Stimulated activated CD4-positive, alpha-beta T cell treated with anti-CD3 and anti-CD28 coated beads, Interleukin-15, amount 100 ng/mL, for 1 hour (primary cell): ENCODE results near the gene GUCA1A.
A peak's percentile ranks its signal among the peaks of the same experiment; 100 is the strongest.
"Not testable (repeated sequence)": the region's sequence is repeated elsewhere in the genome, so short reads cannot be mapped to it uniquely, and the experiment has no call there.

Experiments
- DNase-seq, 2 donors: peaks; one replicate each; pipeline ENCODE4 v3.0.0-alpha.2; 2020; ENCODE audit warnings: low read depth in 1 of 2, low spot score in 1 of 2

The GUCA1A gene

DNA sequence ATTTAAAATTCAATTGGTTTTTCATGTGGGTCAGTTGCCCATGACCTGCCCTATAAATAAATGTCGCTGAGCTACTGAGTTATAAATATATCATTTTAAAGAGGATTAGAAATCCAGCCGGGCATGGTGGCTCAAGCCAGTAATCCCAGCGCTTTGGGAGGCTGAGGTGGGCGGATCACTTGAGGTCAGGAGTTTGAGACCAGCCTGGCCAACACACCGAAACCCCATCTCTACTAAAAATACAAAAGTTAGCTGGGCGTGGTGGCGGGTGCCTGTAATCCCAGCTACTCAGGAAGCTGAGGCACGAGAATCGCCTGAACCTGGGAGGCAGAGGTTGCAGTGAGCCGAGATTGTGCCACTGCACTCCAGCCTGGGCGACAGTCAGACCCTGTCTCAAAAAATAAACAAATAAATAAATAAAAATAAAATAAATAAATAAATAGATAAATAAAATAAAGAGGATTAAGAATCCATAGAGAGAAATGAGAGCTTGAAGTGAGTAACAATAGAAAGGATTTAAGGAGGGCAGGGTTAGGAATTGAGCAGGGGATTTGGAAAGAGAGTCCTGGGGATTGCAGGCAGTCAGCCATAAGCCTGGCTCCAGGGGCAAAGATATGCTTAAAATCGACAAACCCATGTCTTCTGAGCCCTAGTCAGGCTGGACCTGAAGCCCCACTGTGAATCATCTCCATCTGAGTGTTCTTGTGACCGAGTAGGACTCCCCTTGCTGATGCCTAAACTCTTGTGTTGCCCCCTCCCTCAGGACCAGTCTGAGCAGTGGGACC, 29.2 kb downstream of the GUCA1A start:
- DNase-seq: not testable (repeated sequence)

DNA sequence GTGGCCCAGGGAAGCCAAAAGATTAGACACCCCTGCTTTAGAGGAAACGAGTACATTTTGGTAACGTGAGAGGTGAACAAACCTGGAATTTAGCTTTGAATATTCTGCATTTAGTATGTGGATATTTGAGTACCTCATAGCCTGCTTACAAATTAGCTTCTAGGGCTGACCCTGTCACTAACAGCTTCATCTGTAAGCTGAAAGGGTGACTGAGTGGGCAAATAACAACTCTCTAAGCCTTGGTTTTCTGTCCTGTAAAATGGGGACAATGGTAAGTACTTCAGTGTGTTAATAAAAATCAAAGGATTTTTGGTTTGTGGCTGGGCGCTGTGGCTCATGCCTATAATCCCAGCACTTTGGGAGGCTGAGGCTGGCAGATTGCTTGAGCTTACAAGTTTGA, 30.0 kb downstream of the GUCA1A start:
- DNase-seq: no peak

DNA sequence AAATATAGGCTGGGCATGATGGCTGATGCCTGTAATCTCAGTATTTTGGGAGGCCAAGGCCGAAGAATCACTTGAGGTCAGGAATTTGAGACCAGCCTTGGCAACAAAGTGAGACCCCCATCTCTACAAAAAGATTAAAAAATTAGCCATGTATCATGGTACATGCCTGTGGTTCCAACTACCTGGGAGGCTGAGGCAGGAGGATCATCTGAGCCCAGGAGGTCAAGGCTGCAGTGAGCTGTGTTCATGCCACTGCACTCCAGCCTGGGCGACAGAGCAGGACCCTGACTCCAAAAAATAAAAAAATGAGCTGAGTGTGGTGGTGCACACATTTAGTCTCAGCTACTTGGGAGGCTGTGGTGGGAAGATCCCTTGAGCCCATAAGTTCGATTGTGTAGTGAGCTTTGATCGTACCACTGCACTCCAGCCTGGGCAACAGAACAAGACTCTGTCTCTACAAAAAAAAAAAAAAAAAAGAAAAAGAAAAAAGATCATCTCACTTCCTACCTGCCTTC, 31.7 kb downstream of the GUCA1A start:
- no peak for DNase-seq

DNA sequence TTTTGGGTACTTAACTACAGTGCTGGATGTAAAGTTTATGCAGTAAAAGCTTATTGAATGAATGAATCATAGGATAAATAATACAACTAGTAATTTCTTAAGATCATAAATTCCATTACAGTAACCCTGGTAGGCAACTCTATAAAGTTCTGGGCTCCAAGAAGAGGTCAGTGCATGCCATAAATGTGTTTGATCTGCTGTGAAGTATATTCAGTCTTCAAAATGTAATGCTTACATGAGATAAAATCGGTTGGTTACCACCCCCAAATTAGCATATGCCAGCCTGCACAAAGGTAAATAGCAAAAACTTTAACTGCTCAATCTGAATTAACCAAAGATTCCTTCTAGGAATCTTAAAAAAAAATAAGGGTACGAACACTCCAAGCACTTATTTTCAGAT, 34.4 kb downstream of the GUCA1A start:
- not testable (repeated sequence) for DNase-seq

DNA sequence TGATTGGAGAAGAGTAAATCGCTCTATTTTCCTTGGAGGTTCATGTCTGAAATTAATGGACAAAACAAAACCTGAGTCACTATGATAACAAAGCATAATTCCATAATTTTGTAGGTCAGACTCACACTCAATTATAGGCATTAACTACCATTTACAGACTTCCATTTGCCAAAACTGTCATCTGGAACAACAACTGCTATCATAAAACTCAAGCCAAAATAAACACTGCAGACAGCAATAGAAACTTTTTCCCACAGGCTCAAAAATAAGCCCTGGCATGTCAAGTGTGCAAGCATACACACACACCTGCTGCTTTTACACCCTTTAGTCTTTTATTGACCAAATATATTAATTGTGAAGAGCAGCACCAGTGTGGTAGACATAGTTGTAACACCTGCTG, 37.4 kb downstream of the GUCA1A start:
- DNase-seq: no peak

DNA sequence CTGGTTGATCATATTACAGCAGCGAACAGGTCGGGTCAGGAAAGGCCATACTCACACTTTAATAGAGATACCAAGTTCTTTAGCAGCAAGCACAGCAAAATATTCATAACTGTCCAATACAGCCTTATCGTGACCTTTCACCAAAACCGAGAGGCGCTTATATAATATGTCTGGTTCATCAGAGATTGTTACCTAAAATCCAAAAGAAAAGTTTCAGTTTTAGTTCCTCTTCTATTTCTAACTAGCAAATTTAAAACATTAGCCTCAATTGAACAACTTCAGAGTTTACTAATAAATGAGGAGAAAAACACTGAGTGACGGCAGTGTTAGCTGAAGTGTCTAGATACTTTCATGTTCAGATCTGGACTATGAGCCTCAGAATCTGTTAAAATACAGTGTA, 38.6 kb downstream of the GUCA1A start:
- DNase-seq: no peak

DNA sequence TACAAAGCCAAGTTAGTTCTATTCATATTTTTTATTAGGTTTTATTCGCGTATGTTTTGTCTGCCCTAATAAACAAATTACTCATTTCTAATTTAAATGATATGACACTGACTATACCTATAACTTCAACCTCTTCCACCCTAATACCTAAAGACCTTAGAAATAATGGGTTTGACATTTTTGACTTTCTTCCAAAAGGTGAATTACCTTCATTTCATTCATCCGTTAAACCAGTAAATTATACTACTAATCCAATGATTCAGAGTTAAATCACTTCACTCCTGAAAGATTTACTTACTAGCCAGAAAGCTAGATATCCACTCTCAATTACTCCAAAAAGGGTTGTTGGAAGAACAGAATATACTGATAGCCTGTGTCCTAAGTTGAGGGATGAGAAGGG, 39.3 kb downstream of the GUCA1A start:
- no peak for DNase-seq

DNA sequence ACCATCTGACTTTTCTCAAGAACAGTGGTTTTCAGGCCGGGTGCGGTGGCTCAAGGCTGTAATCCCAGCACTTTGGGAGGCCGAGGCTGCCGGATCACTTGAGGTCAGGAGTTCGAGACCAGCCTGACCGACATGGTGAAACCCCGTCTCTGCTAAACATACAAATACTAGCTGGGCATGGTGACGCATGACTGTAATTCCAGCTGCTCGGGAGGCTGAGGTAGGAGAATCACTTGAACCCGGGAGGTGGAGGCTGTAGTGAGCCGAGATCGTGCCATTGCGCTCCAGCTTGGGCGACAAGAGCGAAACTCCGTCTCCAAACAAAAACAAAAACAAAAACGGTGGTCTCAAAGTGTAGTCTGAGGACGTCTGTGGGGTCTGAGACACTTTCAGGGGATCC, 43.3 kb downstream of the GUCA1A start:
- not testable (repeated sequence) for DNase-seq

DNA sequence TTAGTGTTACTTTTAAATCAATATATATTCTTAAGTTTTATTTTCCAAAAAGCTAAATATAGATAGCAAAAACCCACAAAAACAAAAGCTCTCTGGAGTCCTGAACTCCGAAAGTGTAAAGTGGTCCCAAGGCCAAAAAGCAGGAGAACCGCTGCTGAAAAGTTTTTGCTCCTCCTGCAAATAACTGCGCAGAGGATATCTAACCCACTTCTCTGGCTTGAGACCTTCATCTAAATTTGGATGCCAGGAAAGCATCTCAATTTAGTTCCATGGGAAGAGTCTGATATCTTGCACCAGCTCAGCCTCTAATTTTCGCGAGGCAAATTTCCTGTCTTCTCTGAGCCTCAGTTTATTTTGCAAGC, 44.0 kb downstream of the GUCA1A start:
- no peak for DNase-seq

DNA sequence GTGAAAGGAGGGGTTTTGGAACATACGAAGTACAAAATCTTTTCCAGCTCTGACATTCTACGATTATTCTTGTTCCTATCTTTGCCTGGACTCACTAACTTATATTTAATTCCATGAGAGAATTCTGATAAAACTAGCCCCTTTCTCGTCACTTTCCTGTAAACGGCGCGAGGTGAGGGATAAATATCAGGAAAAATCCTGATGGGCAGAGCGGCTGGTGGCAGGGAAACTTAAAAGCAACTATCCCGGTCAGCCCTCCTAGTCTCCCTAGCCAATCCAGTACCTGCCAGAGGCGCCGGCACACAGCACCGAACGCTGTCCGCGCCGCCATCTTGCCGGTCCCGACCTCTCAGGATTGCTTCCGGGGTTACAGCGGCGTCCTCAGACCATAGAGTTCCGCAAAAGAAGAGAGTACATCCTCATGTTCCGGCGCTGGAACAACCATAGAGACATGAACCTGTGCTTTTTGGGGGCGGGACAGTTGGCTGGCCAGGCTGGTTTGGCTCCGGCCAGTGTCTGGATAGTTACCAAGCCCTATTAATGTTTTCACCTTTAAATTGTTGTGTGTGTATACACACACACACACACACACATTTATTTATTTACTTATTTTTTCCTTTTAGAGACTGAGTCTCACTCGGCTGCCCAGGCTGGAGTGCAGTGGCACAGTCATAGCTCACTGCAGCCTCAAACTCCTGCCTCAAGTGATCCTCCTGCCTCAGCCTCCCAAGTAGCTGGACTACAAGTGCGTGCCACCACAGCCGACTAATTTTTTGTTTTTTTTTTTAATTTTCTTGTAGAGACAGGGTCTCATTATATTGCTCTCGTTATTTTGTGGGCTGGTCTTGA, 44.6 kb downstream of the GUCA1A start, which contains the start of gene MRPS10:
MRPS10 (minus strand) TSS at position 343 of the 849 bp plus-strand sequence; CDS start at position 331, 12 bp downstream.
- peak; percentile 74 to 78 for DNase-seq

DNA sequence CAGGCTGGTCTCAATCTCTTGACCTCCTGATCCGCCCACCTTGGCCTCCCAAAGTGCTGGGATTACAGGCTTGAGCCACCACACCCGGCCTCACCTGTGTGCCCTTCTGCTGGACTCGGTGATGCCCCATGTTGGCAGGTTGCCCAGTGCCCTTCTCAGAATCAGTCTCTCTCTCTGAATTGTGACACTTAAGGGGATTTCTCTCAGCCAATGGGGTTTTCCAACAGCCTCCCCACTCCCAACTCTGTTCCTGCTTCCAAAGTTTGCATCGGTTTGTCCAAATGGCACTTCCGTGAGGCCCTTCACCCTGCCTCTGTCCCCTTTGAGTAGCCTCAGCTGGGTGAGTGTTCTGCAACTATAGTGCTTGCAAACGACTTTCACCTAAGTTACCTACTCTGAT, 47.6 kb downstream of the GUCA1A start:
- no peak for DNase-seq

DNA sequence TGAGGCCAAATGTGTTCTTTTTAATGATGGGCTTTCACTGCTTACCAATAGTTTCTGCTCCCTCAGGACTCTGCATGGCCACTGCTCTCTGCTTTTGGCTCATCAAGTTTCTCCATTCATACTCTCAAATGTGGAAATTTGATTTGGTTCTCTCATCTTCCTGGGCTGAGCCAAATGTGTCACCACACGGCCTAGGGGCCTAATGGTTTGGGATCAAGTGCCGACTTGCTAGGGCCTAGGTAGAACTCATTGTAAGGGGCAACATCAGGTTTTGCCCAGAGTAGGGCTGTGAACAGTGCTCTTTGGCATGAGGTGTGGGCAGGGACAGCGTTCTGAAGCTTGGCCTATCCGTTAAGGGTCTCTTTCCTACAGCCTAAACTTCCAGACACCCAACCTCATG, 48.4 kb downstream of the GUCA1A start:
- DNase-seq: no peak

DNA sequence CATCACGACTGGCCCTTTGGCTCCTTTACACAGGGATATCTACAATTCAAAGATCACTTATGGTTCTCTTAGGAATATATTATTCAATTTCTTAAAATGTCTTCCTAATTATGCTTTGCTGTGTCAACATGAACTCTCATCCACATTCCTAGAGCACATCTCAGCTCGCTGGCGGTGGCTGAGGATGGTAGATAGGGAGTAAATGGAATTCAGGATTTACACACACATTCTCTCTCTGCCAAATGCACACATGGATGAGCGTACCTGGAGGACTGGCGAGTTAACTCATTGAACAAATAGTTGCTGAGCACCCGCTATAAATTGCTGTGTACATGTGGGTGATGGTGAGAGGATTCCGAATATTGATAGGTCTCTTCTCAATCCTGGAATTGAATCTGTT, 49.3 kb downstream of the GUCA1A start:
- no peak for DNase-seq

DNA sequence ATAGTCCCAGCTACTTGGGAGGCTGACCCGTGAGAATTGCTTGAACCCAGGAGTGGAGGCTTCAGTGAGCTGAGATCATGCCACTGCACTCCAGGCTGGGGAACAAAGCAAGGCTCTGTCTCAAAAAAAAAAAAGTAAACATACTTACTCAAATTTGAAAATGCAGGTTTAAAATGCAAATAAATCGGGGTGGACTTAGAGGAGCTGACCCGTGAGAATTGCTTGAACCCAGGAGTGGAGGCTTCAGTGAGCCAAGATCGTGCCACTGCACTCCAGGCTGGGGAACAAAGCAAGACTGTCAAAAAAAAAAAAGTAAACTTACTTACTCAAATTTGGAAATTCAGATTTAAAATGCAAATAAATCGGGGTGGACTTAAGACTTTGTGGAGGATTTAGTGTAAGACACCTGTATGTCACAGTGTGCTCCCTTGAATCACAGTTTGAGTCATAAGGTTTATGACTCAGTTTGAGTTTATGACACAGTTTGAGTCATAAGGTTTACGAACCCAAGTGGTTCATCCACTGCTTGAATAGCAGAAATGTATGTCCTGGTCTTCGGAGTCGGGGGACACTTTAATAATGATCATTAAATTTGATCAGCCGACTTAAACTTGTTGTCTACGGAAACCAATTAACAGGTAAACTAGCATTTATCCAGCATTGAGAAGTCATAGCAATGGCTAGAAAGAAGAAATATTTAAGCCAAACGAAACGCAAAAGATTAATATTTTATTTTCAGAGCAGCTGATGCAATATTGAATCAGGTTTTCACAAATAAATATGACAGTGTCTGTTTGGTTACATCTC, 51.3 kb downstream of the GUCA1A start:
- no peak for DNase-seq

DNA sequence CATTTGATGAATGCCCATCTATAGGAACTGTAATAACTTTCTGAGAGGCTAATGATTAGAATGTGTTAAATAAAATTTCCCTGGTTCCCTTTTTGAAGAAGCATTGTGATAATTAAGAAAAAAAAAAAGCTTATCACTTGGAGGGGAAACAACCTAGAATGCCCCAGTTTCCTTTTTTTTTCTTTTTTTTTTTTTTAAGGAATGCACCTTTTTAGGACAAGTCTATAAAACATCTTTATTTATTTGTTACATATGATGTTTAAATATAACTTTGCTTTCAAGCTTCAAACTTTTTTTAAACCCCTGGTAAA, 51.8 kb downstream of the GUCA1A start:
- no peak for DNase-seq

DNA sequence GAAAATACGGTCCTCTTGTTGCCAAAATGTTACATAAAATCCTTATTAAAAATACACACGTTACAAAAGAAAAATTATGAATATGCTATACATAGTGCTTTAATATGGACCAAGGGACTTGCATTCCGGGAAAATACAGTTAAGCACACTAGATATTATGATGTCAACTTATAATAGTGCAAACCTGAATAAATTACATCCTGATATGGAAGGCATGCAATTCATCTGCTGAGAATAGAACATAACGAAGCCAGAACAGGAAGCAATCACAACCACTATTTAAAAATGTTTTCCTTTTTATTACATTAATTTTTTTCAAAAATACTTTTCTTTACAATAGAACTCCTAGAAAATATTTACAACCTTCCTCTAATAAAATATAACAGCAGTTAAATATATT, 52.3 kb downstream of the GUCA1A start:
- DNase-seq: no peak

DNA sequence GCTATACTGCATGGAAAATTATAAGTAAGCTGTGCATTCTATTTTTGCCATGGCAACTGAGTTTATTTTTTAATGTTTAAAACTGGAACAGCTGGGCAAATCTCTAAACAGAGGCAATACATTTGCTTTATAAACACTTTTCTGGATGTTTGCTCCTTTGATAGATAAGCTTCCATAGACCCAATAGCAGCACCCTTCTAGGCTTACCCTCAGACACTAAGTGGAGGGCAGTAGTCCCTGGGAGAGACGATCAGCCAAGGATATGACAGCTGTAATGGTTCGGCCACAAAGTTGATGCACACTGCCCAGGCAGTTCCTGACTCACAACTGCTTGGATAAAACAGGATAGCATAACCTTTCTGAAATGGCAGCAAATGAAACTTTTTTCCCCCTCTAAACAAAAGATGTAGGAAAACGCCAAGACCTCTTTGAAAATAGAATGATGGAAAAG, 53.0 kb downstream of the GUCA1A start:
- no peak for DNase-seq

DNA sequence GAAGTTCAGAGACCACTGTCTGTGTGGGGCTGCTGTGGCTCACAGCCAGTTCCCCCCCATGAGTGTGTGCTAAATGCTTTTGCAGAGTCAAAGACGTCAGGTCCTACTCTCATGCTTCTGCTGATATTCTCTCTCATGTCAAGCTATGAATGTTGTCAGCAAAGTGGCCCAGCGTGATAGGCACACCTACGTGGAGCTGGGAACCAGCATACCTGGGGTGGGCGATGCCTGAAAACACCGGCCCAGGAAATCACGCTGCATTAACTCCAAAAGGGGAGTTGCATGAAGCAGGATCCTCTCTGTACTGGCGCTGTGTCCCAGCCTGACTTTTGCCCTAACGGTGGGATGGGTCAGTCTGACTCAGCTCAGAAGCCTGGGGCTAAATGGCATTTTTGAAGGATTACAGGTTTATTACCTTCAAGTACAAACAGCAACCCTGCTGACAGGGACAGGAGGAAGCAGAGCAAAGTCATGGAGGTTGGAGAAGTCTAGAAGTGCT, 53.5 kb downstream of the GUCA1A start:
- DNase-seq: no peak

DNA sequence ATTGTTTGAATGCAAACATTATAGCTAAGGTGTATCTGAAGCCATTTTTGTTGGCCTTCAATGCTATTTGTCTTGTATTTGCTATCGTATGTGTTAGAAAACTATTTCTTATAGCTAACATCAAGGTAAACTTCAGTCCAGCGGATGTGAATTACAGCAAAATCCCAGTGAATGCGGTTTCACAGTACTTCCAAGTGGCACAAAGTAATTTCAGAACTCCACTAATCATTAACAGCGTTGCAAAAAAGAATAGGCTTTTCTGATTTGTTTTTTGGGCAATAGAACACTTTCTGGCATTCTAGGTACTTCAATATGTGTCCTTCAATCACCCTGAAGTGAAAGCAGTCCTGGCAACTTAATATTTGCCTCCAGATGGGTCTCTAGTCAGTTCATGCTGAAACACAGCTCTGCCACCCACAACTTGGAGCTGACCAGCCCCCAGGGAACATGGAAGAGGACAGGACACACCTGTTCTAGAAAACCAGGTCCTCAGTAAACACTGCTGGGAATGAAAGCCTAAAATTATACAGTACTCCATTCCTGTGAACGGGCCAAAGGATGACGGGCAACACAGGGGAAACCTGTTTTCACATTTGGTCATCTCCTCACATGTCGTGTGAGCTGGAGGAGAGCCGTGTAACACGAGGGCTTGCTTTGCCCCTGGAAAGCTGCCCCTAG, 54.1 kb downstream of the GUCA1A start:
- DNase-seq: no peak

DNA sequence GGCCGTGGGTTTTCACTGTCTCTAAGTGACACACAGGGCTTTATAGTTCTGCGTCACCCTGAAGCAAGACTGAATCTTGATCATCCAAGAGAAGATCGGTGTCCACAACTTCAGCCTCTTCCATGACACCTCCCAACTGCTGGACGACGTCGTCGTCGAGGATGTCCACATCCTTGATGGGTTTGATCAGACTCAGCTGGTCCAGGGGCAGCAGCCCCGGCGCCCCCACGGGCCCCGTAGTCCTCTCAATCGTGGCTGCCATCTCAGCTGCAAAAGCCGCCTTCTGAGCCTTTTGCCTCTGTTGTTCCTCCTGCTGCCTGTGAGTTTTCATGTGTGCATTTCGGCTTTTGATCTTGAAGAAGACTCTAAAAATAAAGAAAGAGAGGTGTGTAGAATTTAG, 55.1 kb downstream of the GUCA1A start:
- no peak for DNase-seq
